ENCODE data around the gene FIGLA.
"Not testable (repeated sequence)": the region's sequence is repeated elsewhere in the genome, so short reads cannot be mapped to it uniquely, and the experiment has no call there.

The FIGLA gene

GRCh38 chr2:70744397-70744796, 46.0 kb downstream of the FIGLA start:
- TF ChIP-seq SUZ12 (IDR thresholded peaks at IDR 0.05; ENCODE audit: extremely low read depth, insufficient read depth, insufficient read length) (no peak), ZNF274 (IDR thresholded peaks at IDR 0.05; ENCODE audit: low read depth, low read length) (no peak), YY1 (IDR thresholded peaks at IDR 0.05; ENCODE audit: insufficient read depth, insufficient read length) (no peak)

GRCh38 chr2:70743677-70744076, 46.8 kb downstream of the FIGLA start:
- Histone ChIP-seq H3K4me1 (ENCODE audit: insufficient read depth, insufficient read length) (no peaks in the 10 kb centered on the region), H3K9me3 (ENCODE audit: insufficient read depth, low read length) (peaks cover 5% of the 10 kb centered on the region; the same call in 1 of the 2 replicates), H3K27me3 (ENCODE audit: insufficient read depth, insufficient read length) (no peaks in the 10 kb centered on the region), H3K4me3 (ENCODE audit: insufficient read length, low read depth) (no peak overlapping the region), H3K36me3 (ENCODE audit: insufficient read depth, insufficient read length, low read length) (no peaks in the 10 kb centered on the region), H3K9ac (ENCODE audit: insufficient read length, low read depth) (no peak overlapping the region)
- TF ChIP-seq SUZ12 (IDR thresholded peaks at IDR 0.05; ENCODE audit: extremely low read depth, insufficient read depth, insufficient read length) (no peak), YY1 (IDR thresholded peaks at IDR 0.05; ENCODE audit: insufficient read depth, insufficient read length) (no peak), ZNF274 (IDR thresholded peaks at IDR 0.05; ENCODE audit: low read depth, low read length) (no peak)
- DNase-seq (ENCODE audit: low read depth, low spot score) = no peak

More at GRCh38 chr2:70744397-70744796, 46.0 kb downstream of the FIGLA start:
- no peaks in the 10 kb centered on the region for H3K4me1 ChIP-seq (ENCODE audit: insufficient read depth, insufficient read length)
- H3K9me3 ChIP-seq (ENCODE audit: insufficient read depth, low read length) = peaks cover 5% of the 10 kb centered on the region; the same call in 1 of the 2 replicates
- no peak overlapping the region for H3K4me3 ChIP-seq (ENCODE audit: insufficient read length, low read depth)
- no peaks in the 10 kb centered on the region for H3K36me3 ChIP-seq (ENCODE audit: insufficient read depth, insufficient read length, low read length)
- no peak overlapping the region for H3K9ac ChIP-seq (ENCODE audit: insufficient read length, low read depth)
- no peak for DNase-seq (ENCODE audit: low read depth, low spot score)
- H3K27me3 ChIP-seq (ENCODE audit: insufficient read depth, insufficient read length) = no peaks in the 10 kb centered on the region

GRCh38 chr2:70743068-70743467, 47.4 kb downstream of the FIGLA start:
- H3K4me3 ChIP-seq (ENCODE audit: insufficient read length, low read depth) = no peak overlapping the region

DNA sequence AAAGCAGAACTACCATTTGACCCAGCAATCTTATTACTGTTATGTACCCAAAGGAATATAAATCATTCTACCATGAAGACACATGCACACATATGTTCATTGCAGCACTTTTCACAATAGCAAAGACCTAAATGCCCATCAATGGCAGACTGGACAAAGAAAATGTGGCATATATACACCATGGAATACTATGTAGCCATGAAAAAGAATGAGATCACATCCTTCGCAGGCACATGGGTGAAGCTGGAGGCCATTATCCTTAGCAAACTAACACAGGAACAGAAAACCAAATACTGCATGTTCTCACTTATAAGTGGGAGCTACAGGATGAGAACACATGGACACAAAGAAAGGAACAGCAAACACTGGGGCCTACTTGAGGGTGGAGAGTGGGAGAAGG, 51.0 kb downstream of the FIGLA start:
- DNase-seq (ENCODE audit: low read depth, low spot score); H3K4me1 ChIP-seq (ENCODE audit: insufficient read depth, insufficient read length); H3K27me3 ChIP-seq (ENCODE audit: insufficient read depth, insufficient read length); H3K9ac ChIP-seq (ENCODE audit: insufficient read length, low read depth); H3K9me3 ChIP-seq (ENCODE audit: insufficient read depth, low read length); H3K36me3 ChIP-seq (ENCODE audit: insufficient read depth, insufficient read length, low read length); H3K4me3 ChIP-seq (ENCODE audit: insufficient read length, low read depth): not testable (repeated sequence)

More at GRCh38 chr2:70743068-70743467, 47.4 kb downstream of the FIGLA start:
- no peak for DNase-seq (ENCODE audit: low read depth, low spot score)
- H3K36me3 ChIP-seq (ENCODE audit: insufficient read depth, insufficient read length, low read length) = no peaks in the 10 kb centered on the region
- TF ChIP-seq SUZ12 (IDR thresholded peaks at IDR 0.05; ENCODE audit: extremely low read depth, insufficient read depth, insufficient read length) (no peak), YY1 (IDR thresholded peaks at IDR 0.05; ENCODE audit: insufficient read depth, insufficient read length) (no peak), ZNF274 (IDR thresholded peaks at IDR 0.05; ENCODE audit: low read depth, low read length) (no peak)
- H3K9me3 ChIP-seq (ENCODE audit: insufficient read depth, low read length) = peaks cover 5% of the 10 kb centered on the region; the same call in 1 of the 2 replicates
- no peaks in the 10 kb centered on the region for H3K27me3 ChIP-seq (ENCODE audit: insufficient read depth, insufficient read length)
- no peaks in the 10 kb centered on the region for H3K4me1 ChIP-seq (ENCODE audit: insufficient read depth, insufficient read length)
- H3K9ac ChIP-seq (ENCODE audit: insufficient read length, low read depth) = no peak overlapping the region

DNA sequence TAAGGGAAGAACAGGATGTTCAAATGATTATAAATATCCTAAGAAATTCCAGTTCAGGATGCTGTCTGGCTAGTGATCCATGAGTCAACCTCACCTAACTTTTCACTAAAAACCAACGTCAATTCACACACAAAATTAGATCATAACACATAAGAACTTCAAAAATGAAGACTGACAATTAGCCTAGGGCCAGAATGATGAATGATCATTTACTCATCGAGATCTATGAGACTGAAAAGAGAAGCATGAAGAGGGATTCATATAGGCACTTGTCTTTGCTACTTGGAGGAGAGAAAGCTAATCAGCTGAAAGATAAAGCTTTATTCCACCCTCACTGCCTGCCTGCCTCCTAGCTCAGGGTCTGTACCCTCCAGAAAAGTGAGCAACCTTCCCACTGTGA, 52.3 kb downstream of the FIGLA start:
- H3K27me3 ChIP-seq (ENCODE audit: insufficient read depth, insufficient read length) = no peaks in the 10 kb centered on the region
- H3K9me3 ChIP-seq (ENCODE audit: insufficient read depth, low read length) = no peaks in the 10 kb centered on the region
- no peak overlapping the region for H3K9ac ChIP-seq (ENCODE audit: insufficient read length, low read depth)
- DNase-seq (ENCODE audit: low read depth, low spot score) = no peak
- H3K4me1 ChIP-seq (ENCODE audit: insufficient read depth, insufficient read length) = peaks cover 10% of the 10 kb centered on the region
- H3K36me3 ChIP-seq (ENCODE audit: insufficient read depth, insufficient read length, low read length) = no peaks in the 10 kb centered on the region
- no peak overlapping the region for H3K4me3 ChIP-seq (ENCODE audit: insufficient read length, low read depth)
- no peak for TF ChIP-seq SUZ12 (IDR thresholded peaks at IDR 0.05; ENCODE audit: extremely low read depth, insufficient read depth, insufficient read length)
- TF ChIP-seq YY1 (IDR thresholded peaks at IDR 0.05; ENCODE audit: insufficient read depth, insufficient read length) = no peak
- no peak for TF ChIP-seq ZNF274 (IDR thresholded peaks at IDR 0.05; ENCODE audit: low read depth, low read length)

GRCh38 chr2:70735071-70735470, 55.4 kb downstream of the FIGLA start:
- no peak for DNase-seq (ENCODE audit: low read depth, low spot score)
- no peak overlapping the region for H3K9ac ChIP-seq (ENCODE audit: insufficient read length, low read depth)
- H3K4me3 ChIP-seq (ENCODE audit: insufficient read length, low read depth) = no peak overlapping the region
- no peaks in the 10 kb centered on the region for H3K36me3 ChIP-seq (ENCODE audit: insufficient read depth, insufficient read length, low read length)
- no peaks in the 10 kb centered on the region for H3K9me3 ChIP-seq (ENCODE audit: insufficient read depth, low read length)
- TF ChIP-seq ZNF274 (IDR thresholded peaks at IDR 0.05; ENCODE audit: low read depth, low read length) (no peak), SUZ12 (IDR thresholded peaks at IDR 0.05; ENCODE audit: extremely low read depth, insufficient read depth, insufficient read length) (no peak), YY1 (IDR thresholded peaks at IDR 0.05; ENCODE audit: insufficient read depth, insufficient read length) (no peak)
- H3K27me3 ChIP-seq (ENCODE audit: insufficient read depth, insufficient read length) = no peaks in the 10 kb centered on the region
- H3K4me1 ChIP-seq (ENCODE audit: insufficient read depth, insufficient read length) = peaks cover 10% of the 10 kb centered on the region

GRCh38 chr2:70733646-70734180, 56.7 kb downstream of the FIGLA start:
- no peak for DNase-seq (ENCODE audit: low read depth, low spot score)
- H3K4me1 ChIP-seq (ENCODE audit: insufficient read depth, insufficient read length) = peaks cover 10% of the 10 kb centered on the region
- H3K9ac ChIP-seq (ENCODE audit: insufficient read length, low read depth) = no peak overlapping the region

More at GRCh38 chr2:70733646-70734180, 56.7 kb downstream of the FIGLA start:
- Histone ChIP-seq H3K36me3 (ENCODE audit: insufficient read depth, insufficient read length, low read length) (no peaks in the 10 kb centered on the region), H3K4me3 (ENCODE audit: insufficient read length, low read depth) (no peak overlapping the region), H3K27me3 (ENCODE audit: insufficient read depth, insufficient read length) (no peaks in the 10 kb centered on the region), H3K9me3 (ENCODE audit: insufficient read depth, low read length) (no peaks in the 10 kb centered on the region)
- TF ChIP-seq SUZ12 (IDR thresholded peaks at IDR 0.05; ENCODE audit: extremely low read depth, insufficient read depth, insufficient read length) (no peak), ZNF274 (IDR thresholded peaks at IDR 0.05; ENCODE audit: low read depth, low read length) (no peak), YY1 (IDR thresholded peaks at IDR 0.05; ENCODE audit: insufficient read depth, insufficient read length) (no peak)
